ENCODE data around the gene DISC1.
A peak's percentile ranks its signal among the peaks of the same experiment; 100 is the strongest.

Gene DISC1

DNA sequence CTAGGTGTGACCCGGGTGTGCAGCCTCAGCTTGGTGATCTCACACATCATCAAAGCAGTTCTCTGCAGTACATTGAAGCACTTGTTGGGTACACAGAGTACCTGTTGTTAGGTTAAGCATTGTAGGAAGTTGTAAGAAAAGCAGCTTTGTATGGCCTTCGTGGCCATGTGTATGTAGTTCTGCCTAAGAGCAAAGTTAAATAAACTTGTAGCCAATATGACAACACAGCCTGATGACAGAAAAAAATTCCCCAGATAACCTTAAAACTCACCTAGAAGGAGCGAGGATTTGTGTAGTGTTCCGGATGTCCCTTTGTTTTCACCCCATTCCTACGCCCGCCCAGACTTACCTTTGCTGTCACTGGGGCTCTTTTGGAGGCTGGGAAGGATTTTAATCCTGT lies 48.0 kb downstream of the DISC1 start:
- DNase-seq = no peak

GRCh38 chr1:231676487-231676886 lies 49.9 kb downstream of the DISC1 start:
- no peak for DNase-seq

DNA sequence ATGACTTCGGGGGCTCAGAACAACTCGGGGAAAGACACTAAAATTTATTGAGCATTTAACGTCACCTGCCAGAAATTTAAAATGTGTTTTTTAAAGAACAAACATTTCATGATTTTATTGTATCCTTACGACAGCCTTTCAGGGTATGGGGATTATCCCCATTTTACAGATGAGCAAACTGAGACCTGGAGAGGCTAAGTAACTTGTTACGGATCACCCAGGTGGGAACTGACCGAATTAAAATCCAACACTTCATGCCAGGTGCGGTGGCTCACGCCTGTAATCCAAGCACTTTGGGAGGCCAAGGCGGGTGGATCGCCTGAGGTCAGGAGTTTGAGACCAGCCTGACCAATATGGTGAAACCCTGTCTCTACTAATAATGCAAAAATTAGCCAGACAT lies 50.9 kb downstream of the DISC1 start:
- DNase-seq = no peak

DNA sequence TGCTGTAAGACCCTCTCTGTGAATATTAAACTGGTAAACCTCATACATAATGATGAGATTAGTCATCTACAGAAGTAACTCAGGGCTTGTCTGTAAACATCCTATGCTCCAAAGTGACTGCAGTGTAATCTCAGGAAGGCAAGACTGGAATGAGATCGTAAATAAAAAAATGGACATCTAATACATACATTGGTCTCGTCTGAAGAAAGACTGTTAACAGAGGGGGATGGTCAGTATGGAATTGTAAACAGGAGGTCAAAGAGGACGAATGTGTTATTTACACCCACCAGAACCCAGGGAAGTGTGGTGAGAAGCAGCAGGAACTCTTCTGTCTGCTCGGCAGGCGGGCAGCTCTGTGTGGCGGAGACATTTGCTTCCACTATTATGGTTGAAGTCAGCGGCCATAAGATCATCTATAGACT lies 51.4 kb downstream of the DISC1 start:
- DNase-seq = no peak

DNA sequence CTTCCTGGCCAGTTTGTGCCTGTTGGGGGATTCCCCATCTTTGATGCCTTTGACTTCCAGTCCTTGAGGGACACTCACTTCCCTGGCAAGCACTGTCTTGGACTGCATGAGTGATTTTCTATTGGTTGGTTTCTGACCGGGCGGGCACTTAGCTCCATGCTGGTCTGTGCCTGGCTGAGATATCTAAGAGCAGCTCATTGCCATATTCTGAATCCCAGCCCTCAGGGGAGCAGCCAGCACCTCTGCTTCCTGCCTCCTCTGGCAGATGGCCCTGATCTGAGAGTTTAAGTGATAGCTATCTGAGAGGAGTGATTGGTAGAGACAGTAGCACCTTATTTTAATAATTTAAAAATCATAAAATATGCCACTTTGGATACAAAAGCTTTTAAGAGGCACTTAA lies 52.5 kb downstream of the DISC1 start:
- DNase-seq = no peak

GRCh38 chr1:231681006-231681405 lies 54.4 kb downstream of the DISC1 start:
- no peak for DNase-seq

DNA sequence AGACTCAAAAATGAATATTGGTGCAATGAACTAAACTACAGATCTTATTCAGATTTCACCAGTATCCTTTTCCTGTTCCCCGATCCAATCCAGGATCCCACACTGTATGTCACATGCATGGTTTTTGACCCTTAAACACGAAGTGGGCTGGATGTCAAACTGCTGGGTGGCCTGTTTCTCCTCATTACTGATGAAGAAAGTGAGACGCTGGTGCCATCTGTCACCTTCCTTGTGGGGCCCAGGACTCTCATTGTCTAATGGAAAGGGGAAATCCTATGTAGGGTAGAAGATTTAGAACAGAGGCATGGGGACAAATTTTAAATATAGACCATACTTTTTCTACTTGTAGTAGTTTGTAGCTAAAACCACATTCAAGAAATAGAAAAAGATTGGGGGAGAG lies 56.2 kb downstream of the DISC1 start:
- no peak for DNase-seq

DNA sequence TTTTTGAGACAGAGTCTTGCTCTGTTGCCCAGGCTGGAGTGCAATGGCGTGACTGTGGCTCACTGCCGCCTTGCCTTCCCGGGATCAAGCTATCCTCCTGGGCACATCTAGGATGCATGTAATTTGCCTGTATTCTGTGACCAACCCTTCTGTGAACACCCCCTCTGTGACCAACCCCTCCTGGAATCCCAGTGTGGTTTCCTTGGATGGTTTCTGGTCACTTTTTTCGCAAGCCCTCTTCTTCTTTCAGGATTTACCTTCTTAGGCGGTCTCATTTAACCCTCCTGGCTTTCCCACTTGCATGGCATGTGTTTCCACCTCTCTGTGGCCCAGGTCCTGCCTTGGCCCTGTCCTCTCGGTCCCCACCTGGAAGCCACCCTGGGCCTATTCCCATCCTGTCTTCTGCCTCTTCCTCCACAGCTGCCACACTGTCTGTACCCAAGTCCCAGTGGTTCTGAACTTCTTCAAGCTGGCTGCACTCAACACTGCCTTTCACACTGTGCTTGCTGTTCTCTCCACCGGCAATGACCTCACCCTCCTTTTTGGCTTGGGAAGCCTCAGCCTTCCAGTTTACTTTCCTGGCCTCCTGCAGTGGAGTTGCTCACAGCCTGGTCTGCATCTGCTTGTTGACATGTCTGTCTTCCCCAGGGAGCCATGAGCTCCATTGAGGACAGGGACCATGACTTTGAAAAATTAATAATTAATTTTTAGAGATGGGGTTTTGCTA lies 57.0 kb downstream of the DISC1 start:
- no peak for DNase-seq

DNA sequence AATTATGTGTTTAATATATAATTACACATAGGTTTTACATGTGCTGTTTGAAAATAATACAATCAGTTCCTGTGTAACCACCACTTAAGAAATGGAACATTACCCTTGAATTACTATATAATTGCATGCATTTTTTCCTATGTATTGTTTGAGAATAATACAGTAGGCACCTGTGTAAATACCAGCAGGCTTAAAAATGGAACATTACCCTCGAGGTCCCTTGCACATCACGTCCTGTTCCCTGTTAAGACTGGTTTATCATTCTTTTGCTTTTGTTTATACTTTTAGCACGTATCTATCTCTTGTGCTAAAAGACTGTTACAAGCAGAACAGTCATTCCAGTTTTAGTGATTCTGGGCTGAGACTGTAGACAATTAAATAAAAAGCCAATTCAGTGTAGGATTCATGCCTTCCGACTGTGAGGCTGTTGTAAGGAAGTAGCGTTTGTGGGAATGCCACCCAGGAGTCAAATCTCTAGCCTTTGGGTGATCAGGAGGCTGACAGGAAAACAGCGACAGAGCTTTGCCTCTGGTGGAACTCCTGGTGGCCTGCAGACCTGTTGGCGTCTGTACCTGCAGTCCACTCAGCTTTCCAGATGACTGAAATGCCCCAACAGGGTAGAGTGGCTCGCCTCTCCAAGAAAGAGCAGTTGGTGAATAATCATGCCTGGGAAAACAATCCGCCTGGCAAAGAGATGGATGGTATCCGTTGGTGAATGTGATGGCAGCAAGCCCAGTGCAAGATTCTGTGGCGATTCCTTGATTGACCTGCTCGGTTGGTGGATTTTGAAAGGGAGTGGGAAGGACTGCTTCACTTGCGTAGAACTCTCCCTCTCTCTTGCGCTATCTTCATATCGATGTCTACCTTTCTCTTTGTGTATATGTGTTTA lies 58.0 kb downstream of the DISC1 start:
- no peak for DNase-seq

DNA sequence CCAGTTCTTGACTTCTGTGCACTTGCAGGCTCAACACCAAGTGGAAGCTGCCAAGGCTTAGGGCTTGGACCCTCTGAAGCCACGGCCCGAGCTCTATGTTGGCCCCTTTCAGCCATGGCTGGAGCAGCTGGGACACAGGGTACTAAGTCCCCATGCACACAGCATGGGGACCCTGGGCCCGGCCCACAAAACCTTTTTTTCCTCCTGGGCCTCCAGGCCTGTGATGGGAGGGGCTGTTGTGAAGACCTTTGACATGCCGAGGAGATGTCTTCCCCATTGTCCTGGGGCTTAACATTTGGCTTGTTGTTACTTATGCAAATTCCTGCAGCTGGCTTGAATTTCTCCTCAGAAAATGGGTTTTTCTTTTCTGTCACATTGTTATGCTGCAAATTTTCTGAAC lies 59.8 kb downstream of the DISC1 start:
- DNase-seq = no peak

- DNase-seq = no peak
Measured at GRCh38 chr1:231688989-231689388, 62.4 kb downstream of the DISC1 start.

- DNase-seq = no peak
Measured at GRCh38 chr1:231690059-231690458, 63.5 kb downstream of the DISC1 start.

- DNase-seq = no peak
Measured at GRCh38 chr1:231691618-231692259, 65.1 kb downstream of the DISC1 start.

DNA sequence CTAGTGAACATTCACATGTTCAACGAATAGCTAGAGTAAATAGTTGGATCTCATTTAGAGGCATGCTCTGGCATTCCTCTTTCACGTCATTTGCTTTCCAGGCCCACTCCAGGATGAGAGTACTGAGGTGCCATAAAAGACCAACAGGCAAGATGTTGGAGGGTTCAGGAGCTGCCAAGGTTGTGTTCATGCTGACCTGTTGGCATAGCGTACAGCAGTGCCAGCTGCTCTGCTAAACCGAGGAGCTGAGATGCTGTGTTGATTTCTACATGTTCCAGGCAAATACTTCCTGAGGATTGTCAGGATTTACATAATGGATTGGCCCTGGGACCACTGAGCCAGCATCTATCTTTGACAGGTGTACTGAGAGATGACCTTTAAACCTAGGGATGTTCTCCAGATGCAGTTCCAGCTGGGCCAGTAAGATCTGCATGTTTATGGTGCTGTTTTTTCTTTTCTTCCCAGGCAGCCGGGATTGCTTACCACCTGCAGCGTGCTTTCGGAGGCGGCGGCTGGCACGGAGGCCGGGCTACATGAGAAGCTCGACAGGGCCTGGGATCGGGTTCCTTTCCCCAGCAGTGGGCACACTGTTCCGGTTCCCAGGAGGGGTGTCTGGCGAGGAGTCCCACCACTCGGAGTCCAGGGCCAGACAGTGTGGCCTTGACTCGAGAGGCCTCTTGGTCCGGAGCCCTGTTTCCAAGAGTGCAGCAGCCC lies 66.9 kb downstream of the DISC1 start:
- DNase-seq = no peak

- DNase-seq = no peak
Measured at GRCh38 chr1:231694075-231694431, 67.5 kb downstream of the DISC1 start.

DNA sequence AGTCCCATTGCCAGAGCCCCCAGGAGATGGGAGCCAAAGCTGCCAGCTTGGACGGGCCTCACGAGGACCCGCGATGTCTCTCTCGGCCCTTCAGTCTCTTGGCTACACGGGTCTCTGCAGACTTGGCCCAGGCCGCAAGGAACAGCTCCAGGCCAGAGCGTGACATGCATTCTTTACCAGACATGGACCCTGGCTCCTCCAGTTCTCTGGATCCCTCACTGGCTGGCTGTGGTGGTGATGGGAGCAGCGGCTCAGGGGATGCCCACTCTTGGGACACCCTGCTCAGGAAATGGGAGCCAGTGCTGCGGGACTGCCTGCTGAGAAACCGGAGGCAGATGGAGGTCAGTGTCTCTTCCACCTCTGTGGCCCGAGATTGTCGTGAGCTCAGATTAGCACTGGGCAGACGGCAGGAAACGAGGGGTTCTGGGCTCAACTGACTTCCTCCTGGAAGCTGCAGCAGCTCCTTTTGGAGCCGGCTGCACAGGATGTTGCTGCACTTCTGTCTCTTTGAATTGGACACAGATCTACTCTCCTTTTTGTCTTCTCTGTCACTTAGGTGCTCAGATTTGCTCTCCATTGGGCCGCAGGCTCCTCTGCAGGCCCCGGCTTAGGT lies 68.0 kb downstream of the DISC1 start:
- no peak for DNase-seq

DNA sequence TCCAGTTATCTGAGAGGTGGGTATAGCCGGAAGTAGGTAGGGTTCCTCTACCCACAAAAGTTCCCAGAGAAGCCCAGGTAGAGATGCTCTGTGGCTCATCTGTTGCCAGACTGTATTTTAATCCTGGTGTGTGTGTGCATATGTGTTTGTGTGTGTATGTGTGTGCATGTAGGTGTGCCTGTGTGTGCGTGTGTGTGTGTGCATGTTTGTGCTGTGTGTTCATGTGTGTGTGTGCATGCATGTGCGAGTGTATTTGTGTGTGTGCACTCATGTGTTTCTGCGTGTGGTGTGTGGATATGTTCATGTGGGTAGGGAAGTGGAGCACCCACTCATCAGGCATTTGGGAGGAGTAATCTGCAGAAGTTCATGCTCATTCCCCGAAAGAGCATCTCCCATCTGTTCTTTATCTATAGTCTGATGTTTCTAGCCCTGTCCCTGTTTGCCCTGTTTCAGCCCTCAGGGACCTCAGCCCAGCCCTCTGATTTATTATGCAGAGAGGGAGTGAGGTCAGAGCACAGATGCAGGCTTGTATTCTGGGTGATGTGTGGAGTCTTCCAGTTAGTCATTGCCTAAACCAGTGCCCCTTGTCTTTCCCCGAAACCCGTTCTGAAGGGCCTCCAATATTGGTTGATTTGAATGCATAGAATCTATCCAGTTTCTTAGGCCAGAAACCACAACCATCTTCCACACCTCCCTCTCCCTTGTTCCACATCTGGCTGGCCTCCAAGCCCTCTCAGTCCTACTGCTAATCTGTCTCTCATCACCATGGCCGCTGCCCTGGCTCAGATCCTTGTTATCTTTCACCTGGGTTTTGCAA lies 69.1 kb downstream of the DISC1 start:
- DNase-seq = no peak

DNA sequence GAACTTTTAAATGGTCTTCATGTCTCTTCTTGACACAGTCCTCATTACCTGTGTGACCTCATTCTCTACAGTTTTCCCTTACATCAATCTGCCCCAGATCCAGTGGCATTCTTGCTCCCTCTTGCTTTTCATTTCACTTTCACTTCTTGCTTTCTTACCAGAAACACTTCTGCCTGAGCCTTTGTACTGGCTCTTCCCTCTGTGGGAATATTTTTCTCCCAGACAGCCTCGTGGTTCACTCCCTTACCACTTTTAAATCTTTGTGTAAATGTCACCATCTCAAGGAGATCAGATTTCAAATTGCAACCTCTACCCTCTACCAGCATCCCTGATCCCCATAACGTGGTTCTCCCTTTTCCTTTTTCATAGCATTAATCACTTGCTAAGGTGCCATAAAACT lies 73.2 kb downstream of the DISC1 start:
- peak in 1 of 2 donors; percentile 3 for DNase-seq

DNA sequence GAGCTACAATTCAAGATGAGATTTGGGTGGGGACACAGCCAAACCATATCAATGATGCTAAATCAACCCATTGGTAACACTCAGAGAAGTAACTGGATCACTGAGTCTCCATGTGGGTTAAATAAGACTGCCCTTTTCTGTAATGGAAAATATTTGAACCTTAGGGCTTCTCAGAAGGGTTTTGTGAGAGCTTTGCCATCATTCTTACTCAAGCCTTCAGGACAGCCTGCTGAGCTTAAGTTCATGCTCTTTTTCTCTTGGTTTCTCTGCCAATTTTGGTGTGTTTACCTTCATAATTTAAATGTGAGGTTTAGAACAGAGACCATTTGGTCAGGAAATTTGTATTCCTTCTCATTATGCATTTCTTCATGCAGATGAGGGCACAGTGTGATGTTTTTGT lies 74.7 kb downstream of the DISC1 start:
- DNase-seq = no peak

DNA sequence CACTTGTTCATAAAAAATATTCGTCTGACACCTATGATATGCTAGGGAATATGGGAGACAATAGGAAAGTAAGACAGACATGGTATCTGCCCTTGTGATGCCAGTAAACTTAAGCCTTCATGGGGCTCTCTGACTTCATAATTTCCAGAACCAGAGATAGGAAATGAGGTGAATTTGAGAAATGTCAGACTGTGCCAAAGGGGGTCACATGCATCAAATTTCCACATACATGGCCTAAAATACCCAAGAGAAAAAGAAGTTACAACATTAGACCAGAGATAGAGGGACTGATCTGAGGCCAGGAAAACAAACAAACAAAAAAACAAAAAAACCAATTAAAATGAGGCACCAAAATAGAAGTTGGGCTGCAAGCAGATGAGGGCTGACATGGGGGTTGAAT lies 75.7 kb downstream of the DISC1 start:
- DNase-seq = no peak

DNA sequence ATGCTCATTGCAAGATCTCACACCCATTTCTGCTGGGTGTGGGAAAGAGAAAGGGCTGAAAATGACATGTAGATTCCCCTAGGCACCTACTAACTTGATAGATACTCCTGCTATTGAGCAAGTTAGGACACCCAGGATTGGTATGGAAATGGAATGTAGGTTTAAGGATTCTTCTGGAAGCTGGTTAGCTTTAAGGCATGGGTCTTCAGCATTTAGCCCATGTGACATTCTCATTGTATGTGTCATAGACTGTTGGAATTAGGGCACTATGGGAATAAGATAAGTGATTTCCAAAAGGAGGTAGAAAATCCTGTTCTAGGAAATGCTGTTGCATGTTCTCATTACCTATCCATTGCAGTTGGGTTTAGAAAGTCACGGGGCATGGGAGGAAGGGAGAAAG lies 76.2 kb downstream of the DISC1 start:
- no peak for DNase-seq
